NCI-H1048 (cell line): ENCODE data around the gene BSPH1.
"Not testable (repeated sequence)": the region's sequence is repeated elsewhere in the genome, so short reads cannot be mapped to it uniquely, and the experiment has no call there.

Experiments used
- DNase-seq: peaks from one replicate; lab custom pipeline; 2025; lab: John Stamatoyannopoulos, UW

Gene BSPH1

DNA sequence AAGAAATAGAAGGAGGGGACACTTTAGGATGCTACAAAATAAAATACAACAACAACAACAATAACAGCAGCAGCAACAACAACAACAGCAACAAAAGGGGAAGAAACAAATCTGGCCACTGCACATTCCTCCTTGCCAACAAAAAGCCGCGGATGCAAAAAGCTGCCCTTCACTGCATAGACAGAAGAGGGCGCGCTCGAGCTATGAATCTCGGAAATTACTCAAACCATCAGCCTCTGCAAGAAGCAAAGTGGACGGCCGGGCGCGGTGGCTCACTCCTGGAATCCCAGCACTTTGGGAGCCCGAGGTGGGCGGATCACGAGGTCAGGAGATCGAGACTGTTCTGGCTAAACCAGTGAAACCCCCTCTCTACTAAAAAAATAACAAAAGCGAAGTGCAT is 71.9 kb downstream of the BSPH1 start:
- DNase-seq, result not testable (repeated sequence)
